WTC11 (cell line): ENCODE results near the gene CLIC6. TPM values are rescaled to one million over a fixed set of nuclear protein-coding genes. Genes with fewer than 3 reads are reported as not detected.

Source experiments
- ATAC-seq: fragments of 200-7000 bp; cut with Tn5 transposase; 2 replicates; pipeline ENCODE4 v1.10.0; 2021; ENCODE audit warnings: mild to moderate bottlenecking, moderate library complexity
- CTCF ChIA-PET: fragments of 300-600 bp; sonication (Branson Sonifier 250); formaldehyde crosslinking; loops from one replicate; lab custom pipeline; 2021; ENCODE audit warnings: antibody characterized with exemption; lab: Charles Lee
- POLR2A ChIA-PET: fragments of 350-600 bp; sonication (Branson Sonifier 250); formaldehyde crosslinking; loops from one replicate; lab custom pipeline; 2021; ENCODE audit warnings: antibody characterized with exemption; lab: Charles Lee
- DNase-seq: peaks from one replicate; pipeline ENCODE4 v3.0.0; 2021; ENCODE audit warnings: low spot score
- H3K27ac Mint-ChIP-seq: 2 replicates; pipeline ENCODE4 v1.8.0; 2021; ENCODE audit warnings: mixed read lengths
- H3K27me3 Mint-ChIP-seq: 2 replicates; pipeline ENCODE4 v1.8.0; 2021; ENCODE audit warnings: low read depth, mild to moderate bottlenecking, moderate library complexity, mixed read lengths
- H3K36me3 Mint-ChIP-seq: 2 replicates; pipeline ENCODE4 v1.8.0; 2021; ENCODE audit warnings: mixed read lengths
- H3K4me1 Mint-ChIP-seq: 2 replicates; pipeline ENCODE4 v1.8.0; 2022; ENCODE audit warnings: mixed read lengths
- H3K4me3 Mint-ChIP-seq: 2 replicates; pipeline ENCODE4 v1.8.0; 2021; ENCODE audit warnings: mild to moderate bottlenecking, moderate library complexity, mixed read lengths
- H3K9me3 Mint-ChIP-seq: 2 replicates; pipeline ENCODE4 v1.8.0; 2021; ENCODE audit warnings: mixed read lengths
- ATF1 ChIP-seq: sonication (generic); formaldehyde crosslinking; IDR thresholded peaks from 2 replicates; pipeline ENCODE4 v1.8.1; 2023; ENCODE audit warnings: mild to moderate bottlenecking, moderate library complexity, missing genetic modification reagents
- CREM ChIP-seq: sonication (generic); formaldehyde crosslinking; IDR thresholded peaks from 2 replicates; pipeline ENCODE4 v1.8.1; 2022; ENCODE audit warnings: mild to moderate bottlenecking, missing genetic modification reagents, moderate library complexity
- FOXJ3 ChIP-seq: sonication (generic); formaldehyde crosslinking; IDR thresholded peaks from 2 replicates; pipeline ENCODE4 v1.9.0; 2021; ENCODE audit warnings: missing genetic modification reagents, mild to moderate bottlenecking, borderline replicate concordance
- FOXK1 ChIP-seq: sonication (generic); formaldehyde crosslinking; IDR thresholded peaks from 2 replicates; pipeline ENCODE4 v1.8.0; 2022; ENCODE audit warnings: mild to moderate bottlenecking, moderate library complexity, missing genetic modification reagents
- NR1H2 ChIP-seq: sonication (generic); formaldehyde crosslinking; IDR thresholded peaks from 2 replicates; pipeline ENCODE4 v1.9.0; 2021; ENCODE audit warnings: mild to moderate bottlenecking, moderate library complexity, missing genetic modification reagents
- OVOL2 ChIP-seq: fragments of 250-450 bp; sonication (Bioruptor Pico); IDR thresholded peaks from 2 replicates; pipeline ENCODE4 v1.9.0; 2021; ENCODE audit warnings: mild to moderate bottlenecking, borderline replicate concordance
- PRRX2 ChIP-seq: fragments of 250-450 bp; sonication (Bioruptor Pico); IDR thresholded peaks from 2 replicates; pipeline ENCODE4 v1.8.0; 2021; ENCODE audit warnings: mild to moderate bottlenecking
- SMAD4 ChIP-seq: sonication (generic); formaldehyde crosslinking; IDR thresholded peaks from 2 replicates; pipeline ENCODE4 v1.8.0; 2022; ENCODE audit warnings: mild to moderate bottlenecking, missing genetic modification reagents
- SOX15 ChIP-seq: fragments of 250-450 bp; sonication (Bioruptor Pico); IDR thresholded peaks from 2 replicates; pipeline ENCODE4 v1.9.0; 2021; ENCODE audit warnings: mild to moderate bottlenecking
- ZNF232 ChIP-seq: sonication (generic); formaldehyde crosslinking; IDR thresholded peaks from 2 replicates; pipeline ENCODE4 v1.8.0; 2022; ENCODE audit warnings: mild to moderate bottlenecking, missing genetic modification reagents
- ZNF416 ChIP-seq: fragments of 250-450 bp; sonication (Bioruptor Pico); IDR thresholded peaks from 2 replicates; pipeline ENCODE4 v1.9.0; 2021; ENCODE audit warnings: mild to moderate bottlenecking, inconsistent platforms
- total RNA-seq: library from RNA; stranded (reverse); gene quantifications from 3 replicates; pipeline ENCODE4 v1.2.3, GENCODE V29; 2021
- TF ChIP-seq, protein P1 (sequence below): sonication (generic); formaldehyde crosslinking; IDR thresholded peaks from 2 replicates; pipeline ENCODE4 v1.8.0; 2022; ENCODE audit warnings: mild to moderate bottlenecking, missing genetic modification reagents
- TF ChIP-seq, protein P2 (sequence below): sonication (generic); formaldehyde crosslinking; IDR thresholded peaks from 2 replicates; pipeline ENCODE4 v1.8.0; 2023; ENCODE audit warnings: mild to moderate bottlenecking, missing genetic modification reagents
- TF ChIP-seq, protein P3 (sequence below): sonication (generic); formaldehyde crosslinking; IDR thresholded peaks from 2 replicates; pipeline ENCODE4 v1.8.1; 2022; ENCODE audit warnings: mild to moderate bottlenecking, moderate library complexity, missing genetic modification reagents
- TF ChIP-seq, protein P4 (sequence below): sonication (generic); formaldehyde crosslinking; IDR thresholded peaks from 2 replicates; pipeline ENCODE4 v1.8.1; 2022; ENCODE audit warnings: low read depth, missing genetic modification reagents, borderline replicate concordance

CLIC6 gene
- total RNA-seq, 1 experiment from 2014 or later: 1.8 TPM

DNA sequence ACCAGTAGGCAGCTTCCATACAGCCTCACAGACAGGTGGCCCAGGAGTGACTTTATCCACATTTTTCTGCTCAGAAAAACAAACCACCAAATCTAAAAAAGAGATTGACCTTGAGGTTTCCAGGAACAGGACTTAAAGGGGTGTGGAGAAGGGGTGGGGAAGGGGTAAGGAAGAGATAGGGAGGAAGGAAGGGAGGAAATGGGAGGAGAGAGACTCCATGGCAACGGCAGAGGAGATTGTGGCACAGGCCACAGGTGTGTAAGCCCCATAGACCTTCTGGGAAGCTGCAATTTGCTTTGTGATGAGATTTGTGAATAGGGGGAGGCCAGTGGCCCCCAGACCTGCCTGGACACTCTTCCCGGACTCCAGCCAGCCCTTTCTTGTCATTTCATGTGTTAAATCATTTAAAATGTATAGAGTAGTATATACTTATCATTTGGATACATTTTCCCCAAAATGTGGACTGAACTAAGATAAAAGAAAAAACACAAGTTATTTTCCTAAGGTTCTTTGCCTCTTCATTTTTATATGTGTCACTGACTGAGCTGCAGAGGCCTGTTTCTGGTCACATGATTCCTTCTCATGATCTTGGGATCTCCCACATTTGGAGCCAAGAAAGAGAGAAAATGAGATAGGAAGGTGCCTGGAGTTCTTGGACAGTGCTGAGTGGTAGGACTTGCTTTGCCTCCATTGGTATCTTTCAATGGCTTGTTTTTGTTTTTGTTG lies 55.5 kb downstream of the CLIC6 start:
- Mint-ChIP-seq H3K27ac (no peak overlapping the region), H3K4me1 (peaks cover 7% of the 10 kb centered on the region), H3K36me3 (no peaks in the 10 kb centered on the region), H3K4me3 (no peak overlapping the region), H3K27me3 (peaks cover 6% of the 10 kb centered on the region; the same call in 1 of the 2 replicates), H3K9me3 (no peaks in the 10 kb centered on the region)
- POLR2A ChIA-PET: interaction anchor here (1.1 kb wide), 1 partner anchor 134 kb away, joined by 3 read pairs; no protein-coding TSS in a partner anchor
- no peak for TF ChIP-seq PRRX2 (CRISPR knock-in tag)
- TF ChIP-seq, protein P1, sequence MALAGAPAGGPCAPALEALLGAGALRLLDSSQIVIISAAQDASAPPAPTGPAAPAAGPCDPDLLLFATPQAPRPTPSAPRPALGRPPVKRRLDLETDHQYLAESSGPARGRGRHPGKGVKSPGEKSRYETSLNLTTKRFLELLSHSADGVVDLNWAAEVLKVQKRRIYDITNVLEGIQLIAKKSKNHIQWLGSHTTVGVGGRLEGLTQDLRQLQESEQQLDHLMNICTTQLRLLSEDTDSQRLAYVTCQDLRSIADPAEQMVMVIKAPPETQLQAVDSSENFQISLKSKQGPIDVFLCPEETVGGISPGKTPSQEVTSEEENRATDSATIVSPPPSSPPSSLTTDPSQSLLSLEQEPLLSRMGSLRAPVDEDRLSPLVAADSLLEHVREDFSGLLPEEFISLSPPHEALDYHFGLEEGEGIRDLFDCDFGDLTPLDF (CRISPR knock-in tag): no peak
- TF ChIP-seq, protein P2, sequence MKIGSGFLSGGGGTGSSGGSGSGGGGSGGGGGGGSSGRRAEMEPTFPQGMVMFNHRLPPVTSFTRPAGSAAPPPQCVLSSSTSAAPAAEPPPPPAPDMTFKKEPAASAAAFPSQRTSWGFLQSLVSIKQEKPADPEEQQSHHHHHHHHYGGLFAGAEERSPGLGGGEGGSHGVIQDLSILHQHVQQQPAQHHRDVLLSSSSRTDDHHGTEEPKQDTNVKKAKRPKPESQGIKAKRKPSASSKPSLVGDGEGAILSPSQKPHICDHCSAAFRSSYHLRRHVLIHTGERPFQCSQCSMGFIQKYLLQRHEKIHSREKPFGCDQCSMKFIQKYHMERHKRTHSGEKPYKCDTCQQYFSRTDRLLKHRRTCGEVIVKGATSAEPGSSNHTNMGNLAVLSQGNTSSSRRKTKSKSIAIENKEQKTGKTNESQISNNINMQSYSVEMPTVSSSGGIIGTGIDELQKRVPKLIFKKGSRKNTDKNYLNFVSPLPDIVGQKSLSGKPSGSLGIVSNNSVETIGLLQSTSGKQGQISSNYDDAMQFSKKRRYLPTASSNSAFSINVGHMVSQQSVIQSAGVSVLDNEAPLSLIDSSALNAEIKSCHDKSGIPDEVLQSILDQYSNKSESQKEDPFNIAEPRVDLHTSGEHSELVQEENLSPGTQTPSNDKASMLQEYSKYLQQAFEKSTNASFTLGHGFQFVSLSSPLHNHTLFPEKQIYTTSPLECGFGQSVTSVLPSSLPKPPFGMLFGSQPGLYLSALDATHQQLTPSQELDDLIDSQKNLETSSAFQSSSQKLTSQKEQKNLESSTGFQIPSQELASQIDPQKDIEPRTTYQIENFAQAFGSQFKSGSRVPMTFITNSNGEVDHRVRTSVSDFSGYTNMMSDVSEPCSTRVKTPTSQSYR (CRISPR knock-in tag): no peak
- TF ChIP-seq SOX15: no peak
- TF ChIP-seq OVOL2 (CRISPR knock-in tag): no peak
- TF ChIP-seq, protein P3, sequence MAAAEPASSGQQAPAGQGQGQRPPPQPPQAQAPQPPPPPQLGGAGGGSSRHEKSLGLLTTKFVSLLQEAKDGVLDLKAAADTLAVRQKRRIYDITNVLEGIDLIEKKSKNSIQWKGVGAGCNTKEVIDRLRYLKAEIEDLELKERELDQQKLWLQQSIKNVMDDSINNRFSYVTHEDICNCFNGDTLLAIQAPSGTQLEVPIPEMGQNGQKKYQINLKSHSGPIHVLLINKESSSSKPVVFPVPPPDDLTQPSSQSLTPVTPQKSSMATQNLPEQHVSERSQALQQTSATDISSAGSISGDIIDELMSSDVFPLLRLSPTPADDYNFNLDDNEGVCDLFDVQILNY (CRISPR knock-in tag): no peak
- TF ChIP-seq ZNF232 (CRISPR knock-in tag): no peak
- no peak for TF ChIP-seq SMAD4 (CRISPR knock-in tag)
- no peak for TF ChIP-seq ZNF416 (CRISPR knock-in tag)
- TF ChIP-seq NR1H2 (CRISPR knock-in tag): no peak
- TF ChIP-seq CREM: no peak
- TF ChIP-seq, protein P4, sequence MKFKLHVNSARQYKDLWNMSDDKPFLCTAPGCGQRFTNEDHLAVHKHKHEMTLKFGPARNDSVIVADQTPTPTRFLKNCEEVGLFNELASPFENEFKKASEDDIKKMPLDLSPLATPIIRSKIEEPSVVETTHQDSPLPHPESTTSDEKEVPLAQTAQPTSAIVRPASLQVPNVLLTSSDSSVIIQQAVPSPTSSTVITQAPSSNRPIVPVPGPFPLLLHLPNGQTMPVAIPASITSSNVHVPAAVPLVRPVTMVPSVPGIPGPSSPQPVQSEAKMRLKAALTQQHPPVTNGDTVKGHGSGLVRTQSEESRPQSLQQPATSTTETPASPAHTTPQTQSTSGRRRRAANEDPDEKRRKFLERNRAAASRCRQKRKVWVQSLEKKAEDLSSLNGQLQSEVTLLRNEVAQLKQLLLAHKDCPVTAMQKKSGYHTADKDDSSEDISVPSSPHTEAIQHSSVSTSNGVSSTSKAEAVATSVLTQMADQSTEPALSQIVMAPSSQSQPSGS (CRISPR knock-in tag): no peak
- TF ChIP-seq ATF1 (CRISPR knock-in tag): no peak
- TF ChIP-seq FOXJ3 (CRISPR knock-in tag): no peak
- DNase-seq: no peak
- CTCF ChIA-PET: interaction anchor here (0.7 to 3.2 kb wide), 3 partner anchors 21 to 139 kb away, joined by 3 to 25 read pairs (median 3); no protein-coding TSS in a partner anchor
- ATAC-seq: no peak

DNA sequence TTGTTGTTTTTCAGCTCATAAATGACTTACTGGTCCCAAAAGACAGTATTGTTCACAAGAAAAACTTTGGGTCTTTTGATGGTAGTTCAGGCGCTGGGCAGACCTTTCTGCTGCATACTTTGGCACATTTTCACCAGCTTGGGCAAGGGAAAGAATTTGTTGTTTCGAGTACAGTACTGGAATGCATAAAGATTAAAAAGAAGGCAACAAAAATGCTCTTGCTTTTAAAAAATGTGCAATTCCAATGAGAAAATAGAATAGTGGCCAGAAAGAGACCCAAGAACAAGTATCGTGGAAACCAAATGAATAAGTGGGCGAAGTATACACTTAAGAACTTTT lies 56.0 kb downstream of the CLIC6 start:
- peaks cover 6% of the 10 kb centered on the region; the same call in 1 of the 2 replicates for H3K27me3 Mint-ChIP-seq
- no peaks in the 10 kb centered on the region for H3K36me3 Mint-ChIP-seq
- ATAC-seq: no peak
- TF ChIP-seq FOXK1 (CRISPR knock-in tag) (no peak), PRRX2 (CRISPR knock-in tag) (no peak)
- ChIA-PET CTCF (interaction anchor here (2.7 kb wide), 1 partner anchor 21 kb away, joined by 12 read pairs; no protein-coding TSS in a partner anchor), POLR2A (no interaction called here)
- H3K4me3 Mint-ChIP-seq: no peak overlapping the region
- no peak overlapping the region for H3K27ac Mint-ChIP-seq
- no peak for DNase-seq
- no peaks in the 10 kb centered on the region for H3K9me3 Mint-ChIP-seq
- peaks cover 7% of the 10 kb centered on the region for H3K4me1 Mint-ChIP-seq
